Cardiac muscle cell (in vitro differentiated cells and primary cell): ENCODE measurements around the gene LRRC41. TPM values are rescaled to one million over a fixed set of nuclear protein-coding genes. Genes with fewer than 3 reads are reported as not detected.

Source experiments
- DNase-seq, 2 donors: peaks; one replicate each; pipeline versions ENCODE4 v3.0.0 to v3.0.0-alpha.2; 2010 to 2017; ENCODE audit warnings: low read depth in 1 of 2, low spot score in 1 of 2
- H3K27ac ChIP-seq: fragments of 200-600 bp; sonication (generic); 2 replicates; pipeline ENCODE4 v1.5.1; 2016
- H3K27me3 ChIP-seq: fragments of 200-600 bp; sonication (generic); 2 replicates; pipeline ENCODE4 v1.6.0; 2016; ENCODE audit warnings: control low read depth
- H3K36me3 ChIP-seq: fragments of 200-600 bp; sonication (generic); 2 replicates; pipeline ENCODE4 v1.5.1; 2016; ENCODE audit warnings: control low read depth
- H3K4me1 ChIP-seq: fragments of 200-600 bp; sonication (generic); 2 replicates; pipeline ENCODE4 v1.8.1; 2017; ENCODE audit warnings: low read depth, mild to moderate bottlenecking, mixed run types
- H3K4me3 ChIP-seq: fragments of 200-600 bp; sonication (generic); 2 replicates; pipeline ENCODE4 v1.5.1; 2016; ENCODE audit warnings: mild to moderate bottlenecking
- H3K9me3 ChIP-seq: fragments of 200-600 bp; sonication (generic); 2 replicates; pipeline ENCODE4 v1.5.1; 2017; ENCODE audit warnings: low read depth, mild to moderate bottlenecking, control low read depth
- CTCF ChIP-seq: IDR thresholded peaks from 2 replicates; pipeline ENCODE4 v1.5.1; 2012; ENCODE audit warnings: low read depth, mild to moderate bottlenecking, low read length
- polyA plus RNA-seq: library from polyadenylated mRNA; unstranded; fragments of >200 nt; fragmentation: Nextera tagmentation; extraction: Ambion mirVana; gene quantifications from 2 replicates; pipeline ENCODE4 v1.2.1, GENCODE V29; 2016
- total RNA-seq: library from RNA; depleted of rRNA; stranded (reverse); fragments of >200 nt; gene quantifications from 2 replicates; pipeline ENCODE4 v1.2.3, GENCODE V29; 2016

The LRRC41 gene
- total and polyA plus RNA-seq, 2 experiments from 2014 or later, result 130 to 151 TPM

GRCh38 chr1:46281021-46281420 is 22.4 kb downstream of the LRRC41 start:
- Histone ChIP-seq H3K27me3 (no peaks in the 10 kb centered on the region), H3K27ac (no peak overlapping the region), H3K4me1 (peaks cover 30% of the 10 kb centered on the region), H3K4me3 (no peak overlapping the region), H3K9me3 (no peaks in the 10 kb centered on the region), H3K36me3 (peaks cover 34% of the 10 kb centered on the region)
- no peak for DNase-seq
- TF ChIP-seq CTCF, result no peak

GRCh38 chr1:46280092-46280491 is 23.3 kb downstream of the LRRC41 start:
- H3K27ac ChIP-seq, result no peak overlapping the region
- peaks cover 22% of the 10 kb centered on the region for H3K4me1 ChIP-seq
- H3K36me3 ChIP-seq, result peaks cover 26% of the 10 kb centered on the region
- no peaks in the 10 kb centered on the region for H3K27me3 ChIP-seq
- no peak for TF ChIP-seq CTCF
- H3K9me3 ChIP-seq, result no peaks in the 10 kb centered on the region
- DNase-seq, result no peak
- H3K4me3 ChIP-seq, result no peak overlapping the region

- H3K4me1 ChIP-seq, result peaks cover 10% of the 10 kb centered on the region
- H3K4me3 ChIP-seq, result no peak overlapping the region
- no peaks in the 10 kb centered on the region for H3K27me3 ChIP-seq
- H3K36me3 ChIP-seq, result peaks cover 26% of the 10 kb centered on the region
- H3K9me3 ChIP-seq, result no peaks in the 10 kb centered on the region
- DNase-seq, result no peak
- H3K27ac ChIP-seq, result no peak overlapping the region
- no peak for TF ChIP-seq CTCF
Measured at GRCh38 chr1:46278807-46279206, 24.6 kb downstream of the LRRC41 start.

GRCh38 chr1:46277658-46278373 is 25.6 kb downstream of the LRRC41 start:
- H3K9me3 ChIP-seq, result no peaks in the 10 kb centered on the region
- peak overlapping the region; percentile 37 for H3K27ac ChIP-seq
- H3K4me1 ChIP-seq, result peaks cover 8% of the 10 kb centered on the region
- peaks cover 26% of the 10 kb centered on the region for H3K36me3 ChIP-seq
- H3K27me3 ChIP-seq, result no peaks in the 10 kb centered on the region
- no peak for DNase-seq
- no peak overlapping the region for H3K4me3 ChIP-seq
- TF ChIP-seq CTCF, result no peak

- H3K36me3 ChIP-seq, result peaks cover 12% of the 10 kb centered on the region
- no peak for TF ChIP-seq CTCF
- no peaks in the 10 kb centered on the region for H3K9me3 ChIP-seq
- H3K27ac ChIP-seq, result no peak overlapping the region
- no peak for DNase-seq
- H3K4me3 ChIP-seq, result no peak overlapping the region
- peaks cover 8% of the 10 kb centered on the region for H3K4me1 ChIP-seq
- H3K27me3 ChIP-seq, result no peaks in the 10 kb centered on the region
Measured at GRCh38 chr1:46275030-46275337, 28.4 kb downstream of the LRRC41 start.
